ENCODE results near the gene AFAP1.
A peak's percentile ranks its signal among the peaks of the same experiment; 100 is the strongest.

The AFAP1 gene

DNA sequence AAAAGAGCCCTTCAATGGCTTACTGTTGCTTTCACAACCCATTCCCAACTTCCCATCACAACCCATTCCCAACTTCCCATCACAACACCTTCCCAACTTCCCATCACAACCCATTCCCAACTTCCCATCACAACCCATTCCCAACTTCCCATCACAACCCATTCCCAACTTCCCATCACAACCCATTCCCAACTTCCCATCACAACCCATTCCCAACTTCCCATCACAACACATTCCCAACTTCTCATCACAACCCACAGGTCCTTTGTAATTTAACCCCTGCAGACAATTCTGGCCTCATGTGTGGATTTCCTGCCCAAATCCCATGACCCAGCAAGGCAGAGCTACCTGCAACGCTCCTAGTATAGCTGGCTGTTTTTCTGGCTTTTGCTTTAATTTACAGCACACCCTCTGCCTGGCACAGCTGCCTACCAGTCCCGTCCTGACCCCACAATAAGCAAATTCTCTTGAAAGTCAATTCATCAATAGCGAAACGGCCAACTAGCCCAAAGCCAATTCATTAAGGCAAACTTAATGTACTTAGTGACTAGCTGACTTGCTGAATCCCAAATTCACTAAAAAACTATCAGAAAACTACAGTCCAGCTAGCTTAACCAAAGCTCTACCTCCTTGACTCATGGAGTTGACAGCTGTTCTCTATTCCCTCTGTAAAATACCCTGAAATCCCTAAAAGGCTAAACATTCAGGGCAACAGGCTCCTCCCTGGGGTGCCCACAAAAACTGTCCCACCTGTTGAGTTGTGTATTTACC, 75.6 kb downstream of the AFAP1 start:
- DNase-seq: no peak

DNA sequence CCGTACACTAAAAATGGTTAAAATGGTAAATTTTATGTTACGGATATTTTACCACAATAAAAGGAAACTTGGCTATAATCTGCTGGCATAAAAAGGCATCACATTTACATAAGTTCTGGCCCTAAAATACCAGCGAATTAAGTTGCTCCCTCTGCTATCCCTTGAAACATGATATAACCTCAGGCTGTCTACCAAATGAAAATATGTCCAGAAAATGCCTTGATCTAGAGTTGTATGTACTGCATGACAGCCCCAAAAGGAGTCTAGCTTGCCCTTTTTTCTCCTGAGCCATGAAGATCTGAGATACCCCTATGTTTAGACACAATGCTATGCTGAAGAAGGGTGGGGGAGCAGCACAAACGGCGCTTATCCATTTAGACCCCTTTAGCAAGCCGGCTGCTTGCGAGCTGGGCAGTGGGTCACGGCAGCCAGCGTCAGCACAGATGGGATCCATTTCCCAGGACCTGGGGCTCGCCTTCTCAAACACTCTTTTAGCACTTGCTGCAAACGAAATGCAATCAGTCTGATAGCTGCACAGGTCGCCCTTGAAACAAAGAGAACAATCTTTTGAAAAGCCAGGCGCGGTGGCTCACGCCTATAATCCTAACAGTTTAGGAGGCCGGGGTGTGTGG, 77.0 kb downstream of the AFAP1 start:
- peak; percentile 9 for DNase-seq

DNA sequence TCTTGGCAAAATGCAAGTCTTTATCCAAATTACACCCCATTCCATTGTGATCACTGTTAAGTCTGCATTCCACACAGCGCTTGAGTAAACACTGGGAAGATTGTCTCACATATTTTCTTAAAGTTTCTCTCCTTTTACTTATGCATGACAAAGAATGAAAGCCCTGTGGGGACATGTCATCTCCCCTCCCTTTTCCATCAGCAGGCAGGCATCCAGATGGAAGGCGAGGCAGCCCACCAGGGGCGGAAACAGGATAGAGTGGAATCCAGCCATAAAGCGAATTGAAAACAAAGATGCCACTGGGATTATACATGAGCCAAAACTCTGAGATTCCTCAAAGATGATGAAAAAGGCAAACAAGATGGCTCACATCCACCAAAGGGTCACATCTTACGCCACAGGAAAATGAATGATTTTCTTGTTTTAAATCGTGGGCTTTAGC, 78.2 kb downstream of the AFAP1 start:
- peak; percentile 34 for DNase-seq

DNA sequence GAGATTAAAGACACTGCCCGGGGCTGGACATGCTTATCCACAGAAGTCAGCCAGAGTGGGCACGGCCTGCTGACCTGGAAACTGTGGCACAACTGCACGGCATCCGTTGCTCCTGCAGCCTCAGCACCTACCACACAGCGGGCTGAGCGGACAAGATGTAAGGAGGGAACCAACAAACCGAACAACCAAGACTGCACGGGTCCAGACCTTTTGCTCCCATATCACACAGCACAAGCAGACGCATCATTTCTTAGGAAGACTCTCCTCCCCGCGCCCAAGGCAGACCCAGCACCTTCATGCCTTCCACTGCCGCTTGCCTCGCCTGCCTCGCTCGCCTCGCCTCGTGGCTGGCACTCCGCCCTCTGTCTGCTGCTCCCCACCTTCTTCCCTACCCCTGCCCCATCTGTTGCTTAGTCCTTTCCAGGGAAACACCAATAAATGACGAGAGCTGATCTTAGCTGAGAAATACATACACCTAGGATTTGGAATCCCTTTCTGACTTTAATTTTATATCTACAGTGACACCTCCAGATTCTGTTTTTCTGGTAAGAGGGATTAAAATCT, 79.0 kb downstream of the AFAP1 start:
- peak; percentile 78 for DNase-seq

DNA sequence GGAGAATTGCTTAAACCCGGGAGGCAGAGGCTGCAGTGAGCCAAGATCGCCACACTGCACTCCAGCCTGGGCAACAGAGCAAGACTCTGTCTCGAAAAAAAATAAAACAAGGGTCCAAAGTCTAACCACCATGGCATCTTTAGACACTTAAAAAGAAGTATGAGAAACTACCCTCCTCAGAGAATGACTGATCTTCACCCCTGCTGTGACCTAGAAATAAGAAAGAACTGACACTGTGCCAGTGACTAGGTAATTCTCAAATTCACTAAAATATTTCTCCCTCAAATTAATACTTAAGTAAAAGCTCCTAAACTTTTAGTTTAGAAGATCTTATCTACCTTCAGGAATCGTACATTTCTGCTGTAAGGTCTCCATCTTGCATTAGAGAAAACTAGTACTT, 80.3 kb downstream of the AFAP1 start:
- no peak for DNase-seq

DNA sequence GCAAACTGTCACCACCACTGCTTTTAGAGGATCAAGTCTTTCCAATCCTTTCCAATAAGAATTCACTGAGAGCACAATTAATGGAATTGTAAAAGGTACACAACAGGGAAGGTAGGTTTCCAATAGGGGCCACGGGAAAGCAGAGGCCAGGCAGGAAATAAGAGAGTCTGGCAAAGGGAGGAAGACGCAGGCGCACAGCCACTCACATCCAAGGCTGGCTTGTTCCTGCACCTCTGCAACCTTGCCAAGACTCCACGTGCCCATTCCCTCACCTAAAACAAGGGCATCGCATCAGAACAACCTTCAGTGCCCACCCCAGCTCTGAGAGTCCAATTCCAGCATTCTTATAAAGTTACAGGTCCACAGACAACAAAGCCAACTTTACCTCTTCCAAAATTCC, 81.2 kb downstream of the AFAP1 start:
- DNase-seq: no peak

DNA sequence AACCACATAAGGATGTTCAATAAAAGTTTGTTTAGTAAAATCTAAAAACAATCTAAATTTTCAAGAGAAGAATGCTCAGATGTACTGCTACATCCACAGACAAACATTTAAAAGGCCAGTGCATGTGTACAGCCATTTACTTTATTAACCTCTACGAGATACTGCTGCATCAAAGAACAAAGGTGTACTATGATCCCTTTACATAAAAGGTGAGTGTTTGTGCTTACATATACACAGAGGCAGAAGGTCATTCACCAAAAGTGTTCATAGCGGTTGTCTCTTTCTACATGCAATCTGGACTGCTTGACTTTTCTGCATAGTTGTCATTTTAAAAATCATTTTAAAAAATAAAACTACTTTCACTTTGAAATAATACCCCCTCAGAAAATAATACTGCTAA, 81.7 kb downstream of the AFAP1 start:
- no peak for DNase-seq

DNA sequence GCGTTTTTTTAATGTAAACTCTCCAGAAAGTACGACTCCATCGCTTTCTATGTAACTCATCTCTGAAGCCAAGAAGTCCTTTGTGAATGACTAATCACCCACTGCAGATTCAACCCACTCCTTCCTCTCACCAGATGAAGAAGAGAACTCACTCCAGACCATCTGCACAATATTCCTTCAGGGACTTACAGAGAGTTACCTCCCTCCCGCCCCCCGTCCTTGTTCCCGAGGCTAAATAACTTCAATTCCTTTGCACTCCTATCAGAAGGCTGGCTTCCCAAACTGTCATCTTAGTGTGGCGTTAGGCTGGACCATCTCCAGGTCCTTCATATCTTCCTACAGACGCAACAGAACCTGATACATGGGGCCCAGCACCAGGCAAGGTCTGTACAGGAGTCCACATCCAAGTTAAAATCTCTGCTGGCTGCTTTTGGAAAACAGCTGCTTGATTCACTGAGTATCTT, 82.4 kb downstream of the AFAP1 start:
- DNase-seq: no peak

DNA sequence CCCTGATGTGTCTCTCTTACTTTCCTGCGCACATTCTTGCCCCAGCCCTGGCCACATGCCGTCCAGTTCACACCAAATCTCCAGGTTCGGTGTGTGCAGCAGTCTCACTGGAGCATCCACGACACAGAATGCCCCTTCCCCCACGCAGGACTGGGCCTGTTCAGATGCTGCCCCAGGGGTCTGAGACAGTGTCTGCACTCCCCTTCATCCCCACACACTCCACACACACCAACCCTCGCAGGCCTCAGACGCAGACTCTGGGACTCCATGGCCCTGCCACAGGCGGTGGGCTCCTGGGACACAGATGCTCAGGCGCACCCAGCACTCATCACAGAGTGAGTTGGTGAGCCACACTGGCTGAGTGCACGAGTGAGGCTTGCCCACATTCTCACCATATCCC, 83.9 kb downstream of the AFAP1 start:
- DNase-seq: no peak

DNA sequence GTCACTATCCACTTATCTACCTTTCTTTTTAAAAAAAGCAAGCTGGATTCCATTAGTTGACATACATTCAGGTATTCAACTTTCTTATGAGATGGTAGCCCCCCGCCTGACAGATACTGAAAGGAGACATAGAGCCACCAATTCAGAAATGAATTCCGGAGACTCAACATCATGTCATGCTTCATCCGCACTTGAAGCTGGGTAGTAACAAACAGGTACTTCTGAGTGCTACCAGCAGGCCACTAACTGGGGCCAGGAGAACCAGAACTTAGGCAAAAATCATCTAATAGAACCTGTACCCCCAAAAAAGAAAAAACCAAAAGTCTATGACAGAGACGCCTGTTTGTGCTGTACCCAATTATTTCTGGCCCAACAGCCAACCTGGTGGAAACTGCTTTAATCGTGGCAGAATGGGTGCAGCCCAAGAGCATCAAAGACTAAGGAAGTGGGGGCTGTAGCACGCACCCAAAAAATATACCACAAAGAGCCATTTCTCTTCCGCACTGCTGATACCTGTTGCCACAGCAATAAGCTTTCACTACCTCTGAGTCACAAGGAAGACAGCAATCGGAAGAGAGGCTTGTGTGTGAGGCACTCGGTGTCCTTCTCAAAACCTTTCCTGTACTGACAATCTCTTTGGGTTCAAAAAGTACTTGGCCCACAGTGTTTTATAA, 84.8 kb downstream of the AFAP1 start:
- no peak for DNase-seq

DNA sequence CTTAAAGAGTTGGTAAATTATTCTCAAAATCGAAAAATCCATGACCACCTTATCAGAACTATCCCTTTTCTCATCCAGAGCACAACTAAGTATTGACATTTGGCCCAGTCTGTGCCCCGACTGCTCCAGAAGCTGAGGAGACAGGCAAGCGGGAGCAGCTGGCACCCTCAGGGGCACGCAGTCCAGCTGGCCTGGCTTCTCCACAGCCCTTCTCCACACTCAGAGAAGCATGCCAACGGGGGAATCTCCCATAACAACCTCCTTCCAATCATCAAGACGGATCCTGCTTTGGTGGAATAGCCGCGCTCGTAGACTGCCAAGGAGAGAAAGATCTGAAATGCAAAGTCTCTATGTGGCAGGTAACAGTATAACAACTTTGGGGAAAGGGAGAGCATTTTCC, 85.4 kb downstream of the AFAP1 start:
- no peak for DNase-seq

DNA sequence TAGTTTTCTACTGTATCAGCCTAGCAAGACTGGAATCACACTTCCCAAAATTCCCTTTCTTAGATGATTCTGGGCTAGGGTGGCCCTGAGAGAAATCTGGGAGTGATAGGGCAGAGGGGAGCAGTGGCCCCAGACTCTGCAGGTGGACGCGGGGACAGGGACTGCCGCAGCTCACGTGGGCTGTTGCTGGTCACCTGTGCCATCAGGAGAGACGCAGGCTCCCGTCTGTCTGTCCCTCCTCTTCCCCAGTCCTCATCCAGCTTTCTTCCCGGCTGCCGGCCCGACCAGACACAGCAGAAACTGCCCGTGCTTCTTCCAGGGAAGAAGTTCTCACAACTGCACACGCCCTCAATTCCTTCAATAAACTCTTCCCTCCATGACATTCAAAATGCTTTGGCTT, 86.4 kb downstream of the AFAP1 start:
- DNase-seq: no peak

DNA sequence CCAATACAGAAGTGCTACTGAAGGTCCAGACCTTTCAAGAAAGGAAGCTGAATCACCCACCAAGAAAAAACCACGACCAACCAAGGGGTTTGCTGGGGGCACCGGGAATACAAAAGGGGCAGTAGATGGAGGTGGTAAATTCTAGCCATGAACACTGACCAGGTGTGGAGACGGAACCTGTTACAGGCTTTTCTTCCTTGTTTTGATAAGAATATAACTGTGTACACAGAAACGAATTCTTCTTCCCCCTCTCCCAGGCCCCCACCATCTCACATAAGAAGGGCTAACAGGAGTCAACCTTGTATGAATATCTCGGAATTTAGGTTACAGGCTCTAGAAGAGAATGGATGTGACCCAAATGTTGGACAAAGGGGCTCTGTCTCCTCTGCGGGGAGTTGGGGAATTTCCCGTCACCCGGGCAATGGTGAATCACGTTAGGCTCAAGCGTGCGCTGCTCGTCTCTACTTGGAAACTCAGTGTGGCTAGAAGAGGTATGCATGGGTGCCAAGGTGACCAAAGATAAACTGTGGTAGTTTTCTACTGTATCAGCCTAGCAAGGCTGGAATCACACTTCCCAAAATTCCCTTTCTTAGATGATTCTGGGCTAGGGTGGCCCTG, 87.0 kb downstream of the AFAP1 start:
- no peak for DNase-seq

DNA sequence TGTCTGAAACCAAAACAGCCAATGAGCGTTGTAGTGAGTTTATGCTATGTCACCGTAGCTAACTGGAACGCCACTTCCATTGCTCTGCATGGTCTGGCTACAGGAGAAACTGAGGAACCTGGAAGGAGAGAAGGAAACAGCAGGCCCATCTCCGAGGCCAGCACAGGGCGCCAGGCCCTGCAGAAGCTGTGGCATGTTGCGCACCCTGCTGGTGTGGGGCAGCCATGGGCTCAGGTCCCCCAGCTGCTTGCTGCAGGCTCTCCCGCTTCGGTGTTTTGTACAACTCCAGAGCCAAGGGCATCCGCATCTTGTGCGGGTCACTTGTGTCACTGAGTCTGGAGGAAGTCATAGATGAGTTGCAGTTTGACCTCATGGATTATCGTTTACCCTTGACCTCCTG, 89.2 kb downstream of the AFAP1 start:
- no peak for DNase-seq

DNA sequence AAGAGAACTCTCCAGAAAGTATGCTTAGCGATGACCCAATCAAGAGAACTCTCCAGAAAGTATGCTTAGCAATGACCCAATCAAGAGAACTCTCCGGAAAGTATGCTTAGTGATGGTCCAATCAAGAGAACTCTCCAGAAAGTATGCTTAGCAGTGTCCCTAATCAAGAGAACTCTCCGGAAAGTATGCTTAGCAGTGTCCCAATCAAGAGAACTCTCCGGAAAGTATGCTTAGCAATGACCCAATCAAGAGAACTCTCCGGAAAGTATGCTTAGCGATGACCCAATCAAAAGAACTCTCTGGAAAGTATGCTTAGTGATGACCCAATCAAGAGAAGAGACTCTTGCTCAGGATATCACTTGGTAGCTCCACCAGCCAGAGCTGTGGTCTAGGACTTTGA, 92.5 kb downstream of the AFAP1 start:
- no peak for DNase-seq

DNA sequence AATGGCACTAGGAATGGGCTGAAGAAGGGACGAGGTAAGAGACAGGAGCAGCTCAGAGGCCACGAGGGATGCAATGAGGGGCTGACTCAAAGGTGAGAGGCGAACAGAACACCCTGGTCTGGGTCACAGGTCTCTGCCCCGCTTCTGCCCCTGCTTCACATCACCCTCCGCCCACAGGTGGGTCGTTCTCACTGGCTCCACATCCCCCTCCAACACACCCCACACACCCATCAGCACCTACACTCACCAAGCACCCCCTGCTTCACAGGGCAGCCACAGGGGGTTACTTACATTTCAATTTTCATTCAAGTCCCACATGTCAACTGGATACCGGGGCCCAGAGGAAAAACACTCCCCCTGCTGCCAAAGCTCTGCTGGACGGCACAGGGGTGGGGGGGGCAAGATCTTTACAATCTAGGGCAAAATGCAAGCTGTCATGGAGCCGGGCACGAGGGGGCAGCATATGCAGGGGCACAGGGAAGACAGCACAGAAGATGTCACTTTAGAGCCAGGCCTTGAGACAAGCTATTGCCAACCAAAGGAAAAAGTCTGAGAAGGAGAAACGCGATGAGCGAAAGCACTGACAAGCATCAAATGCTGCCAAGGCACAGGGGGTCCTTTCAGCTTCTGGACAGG, 94.0 kb downstream of the AFAP1 start:
- DNase-seq: no peak

DNA sequence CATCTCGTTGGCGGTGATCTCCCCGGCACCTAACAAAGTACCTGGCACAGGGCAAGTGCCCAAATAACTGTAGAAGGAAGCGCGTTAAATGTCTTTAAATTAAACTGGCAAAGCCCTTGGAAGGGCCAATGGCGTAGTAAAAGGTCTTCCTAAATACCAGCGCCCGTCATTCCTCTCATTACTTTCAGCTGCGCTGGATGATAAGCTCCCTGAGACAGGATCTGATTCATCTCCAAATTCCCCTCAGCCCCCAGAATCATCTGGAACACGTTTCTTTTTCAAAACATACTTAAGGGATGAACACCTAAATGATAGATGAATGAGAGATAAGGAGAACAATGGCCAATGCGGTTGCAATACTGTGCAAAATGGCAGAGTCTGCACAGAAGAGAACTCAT, 95.1 kb downstream of the AFAP1 start:
- DNase-seq: no peak

DNA sequence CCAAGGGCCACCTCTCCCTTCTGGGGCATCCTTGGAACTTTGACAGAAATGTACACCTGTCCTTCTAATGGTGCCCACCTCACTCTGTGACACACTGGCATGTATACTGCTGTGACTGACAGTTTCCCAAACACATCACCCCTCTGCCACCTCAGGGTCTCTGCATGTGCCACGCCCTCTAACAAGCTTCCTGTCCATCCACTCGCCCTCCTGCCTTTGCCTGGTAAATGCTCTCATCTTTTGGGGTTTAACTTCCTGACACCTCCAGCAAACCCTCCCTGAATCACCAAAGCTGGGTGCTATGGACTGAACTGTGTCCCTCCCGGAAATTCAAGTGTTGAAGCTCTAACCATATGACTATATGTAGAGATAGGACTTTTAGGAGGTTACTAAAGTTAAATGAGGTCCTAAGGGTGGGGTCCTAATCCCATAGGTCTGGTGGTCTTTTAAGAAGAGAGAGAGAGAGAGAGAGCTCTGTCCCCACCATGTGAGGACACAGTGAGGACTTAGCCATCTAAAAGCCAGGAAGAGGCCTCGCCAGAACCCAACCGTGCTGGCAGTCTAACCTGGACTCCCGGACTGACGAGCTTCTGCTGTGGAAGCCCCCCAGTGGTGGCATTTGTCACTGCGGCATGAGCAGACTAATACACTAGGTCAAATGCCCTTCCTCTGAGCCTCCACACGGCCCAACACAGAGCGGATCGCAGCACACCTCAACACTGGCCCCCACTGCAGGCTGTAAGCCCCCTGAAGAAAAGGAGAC, 95.6 kb downstream of the AFAP1 start:
- DNase-seq: peak; percentile 3

DNA sequence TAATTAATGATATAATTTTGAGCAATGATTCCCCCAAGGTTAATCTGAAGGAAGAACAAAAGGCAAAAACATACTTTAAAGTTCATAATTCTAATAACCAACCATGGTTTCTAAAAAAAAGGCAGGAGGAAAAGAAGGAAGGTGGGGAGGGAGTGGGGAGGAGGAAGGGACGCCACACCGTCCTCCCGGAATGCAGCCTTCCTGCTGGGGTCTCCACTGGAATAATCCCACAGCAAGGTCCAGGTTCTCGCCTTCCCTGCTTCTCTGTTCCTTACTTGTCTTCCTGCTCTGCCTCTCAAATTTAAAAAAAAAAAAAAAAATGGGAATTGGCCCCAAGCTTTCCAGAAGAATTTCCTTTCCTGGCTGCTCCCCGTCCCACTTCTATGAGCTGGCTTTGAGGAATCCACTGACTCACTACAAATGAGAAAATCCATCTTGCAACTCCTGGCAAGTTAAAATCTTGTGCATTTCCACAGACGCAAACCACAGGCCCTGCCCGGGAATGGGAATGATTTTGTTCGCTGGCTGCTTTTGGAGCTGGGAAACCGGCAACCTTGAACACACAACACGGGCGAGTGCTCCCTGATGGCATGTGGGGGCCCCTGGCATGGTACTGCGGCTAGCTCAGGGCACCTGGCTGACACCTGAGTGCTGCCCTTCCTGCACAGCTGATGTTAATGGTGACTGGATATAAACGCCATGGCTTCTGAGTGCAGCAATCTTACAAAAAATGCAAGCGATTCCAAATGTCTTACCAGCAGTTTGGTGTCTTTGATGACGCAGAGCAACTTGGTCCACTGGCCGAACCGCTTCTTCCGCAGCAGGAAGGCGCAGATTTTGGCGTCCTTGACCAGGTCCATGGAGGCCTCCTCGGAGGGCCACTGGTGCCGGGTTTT, 97.0 kb downstream of the AFAP1 start:
- DNase-seq: no peak

DNA sequence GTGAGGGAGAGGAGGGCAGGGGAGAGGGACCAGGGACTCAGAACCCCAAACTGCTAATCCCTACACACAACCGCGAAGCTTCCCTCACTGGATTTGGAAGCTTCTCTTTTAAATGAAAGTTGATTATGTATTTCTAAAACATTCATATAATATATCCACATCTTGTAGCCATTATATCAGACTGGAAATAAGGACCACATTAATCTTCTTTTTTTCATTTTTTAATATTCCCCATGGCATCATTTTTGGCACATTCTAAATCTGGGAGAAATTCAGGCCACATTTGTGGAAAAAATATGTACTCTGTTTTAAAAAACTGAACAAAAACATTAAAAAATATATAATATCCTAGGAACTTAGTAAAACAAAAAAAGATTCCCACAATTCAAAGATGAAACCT, 97.8 kb downstream of the AFAP1 start:
- no peak for DNase-seq

DNA sequence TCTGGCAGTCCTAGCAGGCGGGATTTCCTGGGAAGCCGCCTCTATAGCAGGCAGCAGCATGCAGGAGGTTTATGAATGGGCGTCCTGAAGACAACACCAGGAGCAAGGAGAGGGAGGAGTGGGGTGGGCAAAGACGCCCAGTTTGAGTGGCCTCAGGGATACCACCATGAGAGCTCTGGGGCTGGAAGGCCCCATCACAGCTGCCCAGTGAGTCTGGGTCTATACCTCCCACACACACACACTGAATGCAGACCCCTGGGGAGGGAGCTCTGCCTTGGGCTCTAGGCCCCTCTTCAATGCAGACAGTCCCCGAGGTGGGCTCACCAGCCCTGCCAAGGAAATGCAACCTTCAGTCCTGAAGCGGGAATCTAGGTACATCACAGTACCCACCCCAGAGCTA, 98.6 kb downstream of the AFAP1 start:
- DNase-seq: no peak
